ENCODE measurements around the gene CUX1. TPM values are rescaled to one million over a fixed set of nuclear protein-coding genes. Genes with fewer than 3 reads are reported as not detected.

The CUX1 gene
- total RNA-seq, 4 donors from 2014 or later = 40.8 to 62.1 (median 43.8) TPM

DNA sequence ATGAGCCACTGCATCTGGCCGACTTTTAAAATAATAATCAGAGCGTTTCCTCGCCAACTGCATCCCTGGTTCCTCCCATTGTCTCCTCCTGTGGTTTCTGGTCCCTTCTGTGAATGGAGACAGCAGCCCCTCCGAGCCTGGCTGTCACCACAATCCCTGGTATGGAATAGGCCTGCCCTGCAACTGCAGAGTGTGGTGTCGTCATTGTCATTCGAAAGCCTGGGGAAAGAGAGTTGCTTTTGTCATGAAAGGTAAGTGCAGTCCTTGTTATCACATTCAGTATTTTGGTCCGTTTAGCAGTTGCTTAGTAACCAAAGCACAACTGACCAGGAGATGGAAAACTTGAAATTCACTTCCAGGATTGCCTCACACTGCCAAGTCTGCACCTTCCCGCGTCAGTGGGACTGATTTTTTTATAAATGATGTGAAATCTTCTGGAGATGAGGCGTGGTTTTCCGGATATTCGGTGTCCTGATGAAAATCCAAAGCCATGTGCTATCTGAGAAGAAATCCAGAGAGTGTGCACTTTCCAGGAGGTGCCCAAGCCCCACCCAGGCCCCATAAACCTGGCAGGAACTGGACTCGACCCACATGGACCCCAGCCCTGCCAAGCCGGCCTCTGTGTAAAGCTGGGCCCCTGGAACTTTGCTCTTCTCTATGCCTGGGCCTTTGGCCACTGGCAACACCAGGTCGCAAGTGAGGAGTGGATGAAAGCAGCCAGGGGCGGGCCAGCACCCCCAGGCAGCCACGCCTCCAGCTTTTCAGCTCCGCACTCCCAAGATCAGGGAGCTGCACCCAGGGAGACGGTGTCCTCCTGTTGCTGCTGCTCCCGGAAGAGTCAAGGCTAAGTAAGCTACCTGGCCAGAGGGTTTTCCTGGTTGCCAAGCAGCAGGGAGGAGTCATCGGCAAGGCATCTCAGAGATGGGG lies 335.5 kb downstream of the CUX1 start:
- TF ChIP-seq, protein P1, sequence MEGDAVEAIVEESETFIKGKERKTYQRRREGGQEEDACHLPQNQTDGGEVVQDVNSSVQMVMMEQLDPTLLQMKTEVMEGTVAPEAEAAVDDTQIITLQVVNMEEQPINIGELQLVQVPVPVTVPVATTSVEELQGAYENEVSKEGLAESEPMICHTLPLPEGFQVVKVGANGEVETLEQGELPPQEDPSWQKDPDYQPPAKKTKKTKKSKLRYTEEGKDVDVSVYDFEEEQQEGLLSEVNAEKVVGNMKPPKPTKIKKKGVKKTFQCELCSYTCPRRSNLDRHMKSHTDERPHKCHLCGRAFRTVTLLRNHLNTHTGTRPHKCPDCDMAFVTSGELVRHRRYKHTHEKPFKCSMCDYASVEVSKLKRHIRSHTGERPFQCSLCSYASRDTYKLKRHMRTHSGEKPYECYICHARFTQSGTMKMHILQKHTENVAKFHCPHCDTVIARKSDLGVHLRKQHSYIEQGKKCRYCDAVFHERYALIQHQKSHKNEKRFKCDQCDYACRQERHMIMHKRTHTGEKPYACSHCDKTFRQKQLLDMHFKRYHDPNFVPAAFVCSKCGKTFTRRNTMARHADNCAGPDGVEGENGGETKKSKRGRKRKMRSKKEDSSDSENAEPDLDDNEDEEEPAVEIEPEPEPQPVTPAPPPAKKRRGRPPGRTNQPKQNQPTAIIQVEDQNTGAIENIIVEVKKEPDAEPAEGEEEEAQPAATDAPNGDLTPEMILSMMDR (IDR thresholded peaks at IDR 0.05) = no peak
- TF ChIP-seq POLR2A (IDR thresholded peaks at IDR 0.05) = no peak

DNA sequence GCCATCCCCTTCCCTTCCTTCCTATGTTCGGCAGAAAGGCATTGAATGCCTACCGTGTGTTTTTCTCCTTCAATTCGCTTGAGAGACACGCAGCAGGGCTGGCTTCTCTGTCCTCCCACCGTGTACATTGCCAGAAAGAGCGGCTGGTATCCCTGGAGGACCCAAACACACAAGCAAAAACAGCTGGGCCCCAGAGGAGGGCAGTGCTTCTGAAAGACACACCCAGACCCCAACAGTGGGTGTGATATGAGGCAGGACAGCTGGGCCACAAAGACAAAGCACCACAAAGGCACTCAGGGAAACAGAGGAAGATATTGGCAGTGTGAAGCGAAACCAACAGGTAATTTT lies 336.1 kb downstream of the CUX1 start:
- 71 to 78% methylated on average over 7 of the region's 7 CpGs for WGBS, 2 donors
- H3K4me3 ChIP-seq (ENCODE audit: low read depth, poor library complexity, severe bottlenecking) = no peak overlapping the region
- intact Hi-C loops (cut with DNase I; ENCODE audit: low total_unique reads) = no loop called here
- no peak for TF ChIP-seq POLR2A (IDR thresholded peaks at IDR 0.05)
- TF ChIP-seq, protein P1 (IDR thresholded peaks at IDR 0.05) = no peak
- no peak for DNase-seq (ENCODE audit: low spot score in 2 of 2)

More for the DNA sequence above, 335.5 kb downstream of the CUX1 start:
- WGBS, 2 donors = 59 to 63% methylated on average over 21 of the region's 21 CpGs
- intact Hi-C loops (cut with DNase I; ENCODE audit: low total_unique reads) = no loop called here
- H3K4me3 ChIP-seq (ENCODE audit: low read depth, poor library complexity, severe bottlenecking) = no peak overlapping the region
- DNase-seq (ENCODE audit: low spot score in 2 of 2) = no peak

DNA sequence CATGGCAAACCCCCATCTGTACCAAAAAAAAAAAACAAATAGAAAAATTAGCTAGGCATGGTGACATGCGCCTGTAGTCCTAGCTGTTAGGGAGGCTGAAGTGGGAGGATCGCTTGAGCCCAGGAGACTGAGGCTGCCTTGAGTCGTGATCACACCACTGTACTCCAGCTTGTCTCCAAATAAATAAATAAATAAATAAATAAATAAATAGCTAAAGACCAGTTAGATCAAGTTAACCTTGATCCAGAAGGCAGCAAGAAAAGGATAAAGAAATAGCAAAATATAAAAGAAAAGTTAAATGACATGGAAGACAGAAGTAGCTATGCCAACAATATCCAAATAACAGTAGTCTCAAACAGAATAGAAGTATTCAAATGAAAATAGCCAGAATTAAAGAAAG lies 337.0 kb downstream of the CUX1 start:
- 94 to 95% methylated on average over 3 of the region's 3 CpGs for WGBS, 2 donors
- DNase-seq (ENCODE audit: low spot score in 2 of 2) = no peak
- no peak overlapping the region for H3K4me3 ChIP-seq (ENCODE audit: low read depth, poor library complexity, severe bottlenecking)
- TF ChIP-seq, protein P1 (IDR thresholded peaks at IDR 0.05) = no peak
- no peak for TF ChIP-seq POLR2A (IDR thresholded peaks at IDR 0.05)
- intact Hi-C loops (cut with DNase I; ENCODE audit: low total_unique reads) = no loop called here

DNA sequence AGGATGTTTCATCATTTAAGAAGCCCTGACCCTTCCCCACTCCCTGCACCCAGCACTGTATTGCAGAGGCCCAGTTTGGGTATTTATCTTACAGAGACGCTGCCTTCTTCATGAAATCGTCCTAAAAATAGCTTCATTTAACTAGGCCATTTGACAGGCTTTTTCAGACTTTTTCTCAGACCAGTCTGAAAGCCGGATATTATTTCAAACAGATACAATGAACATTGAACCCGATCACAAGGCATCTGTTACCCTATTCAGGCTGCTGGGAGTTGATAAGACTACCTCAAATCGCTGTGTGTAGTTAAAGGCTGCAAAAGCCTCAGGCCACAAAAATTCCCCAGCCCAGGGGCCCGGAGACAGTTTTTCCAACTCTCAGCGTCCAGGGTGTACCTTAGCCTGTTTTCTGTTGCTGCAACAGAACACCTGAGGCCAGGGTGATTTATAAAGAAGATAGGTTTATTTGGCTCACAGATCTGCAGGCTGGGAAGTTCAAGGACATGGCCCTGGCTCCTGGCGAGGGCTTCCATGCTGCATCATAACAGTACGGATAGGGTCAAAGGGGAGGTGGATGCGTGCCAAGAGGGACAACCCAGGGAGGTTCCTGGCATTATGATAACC lies 338.5 kb downstream of the CUX1 start:
- WGBS, 2 donors = 85 to 89% methylated on average over 10 of the region's 10 CpGs

DNA sequence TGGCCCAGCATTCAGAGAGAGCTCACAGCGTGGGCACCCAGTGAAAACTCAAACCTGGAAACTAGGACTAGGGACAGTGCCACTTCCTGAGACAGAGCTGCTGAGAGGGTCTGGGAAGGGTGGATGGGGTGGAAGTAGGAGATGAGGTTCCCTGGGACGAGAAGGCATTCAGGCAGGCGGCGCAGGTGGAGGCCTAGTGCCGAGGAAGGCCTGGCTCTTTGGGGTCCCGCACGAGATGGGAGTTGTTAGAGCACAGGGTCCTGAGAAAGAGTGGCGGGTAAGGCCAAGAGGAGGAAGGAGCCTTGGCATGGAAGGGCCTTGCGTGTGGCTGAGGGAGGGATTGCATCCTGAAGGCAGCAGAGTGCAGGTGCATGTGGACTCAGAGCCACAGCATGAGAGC lies 339.4 kb downstream of the CUX1 start:
- WGBS, 2 donors = 95 to 98% methylated on average over 9 of the region's 9 CpGs
- H3K4me3 ChIP-seq (ENCODE audit: low read depth, poor library complexity, severe bottlenecking) = no peak overlapping the region
- DNase-seq (ENCODE audit: low spot score in 2 of 2) = no peak
- intact Hi-C loops (cut with DNase I; ENCODE audit: low total_unique reads) = no loop called here
- TF ChIP-seq, protein P1 (IDR thresholded peaks at IDR 0.05) = no peak
- no peak for TF ChIP-seq POLR2A (IDR thresholded peaks at IDR 0.05)

More for the DNA sequence above, 338.5 kb downstream of the CUX1 start:
- DNase-seq (ENCODE audit: low spot score in 2 of 2) = no peak
- TF ChIP-seq, protein P1 (IDR thresholded peaks at IDR 0.05) = no peak
- TF ChIP-seq POLR2A (IDR thresholded peaks at IDR 0.05) = no peak
- intact Hi-C loops (cut with DNase I; ENCODE audit: low total_unique reads) = no loop called here
- no peak overlapping the region for H3K4me3 ChIP-seq (ENCODE audit: low read depth, poor library complexity, severe bottlenecking)

All from lower leg skin (tissue), 4 donors.